C1 segment of cervical spinal cord (tissue), 14 donors: ENCODE data around the gene SLC9A3.
A peak's percentile ranks its signal among the peaks of the same experiment; 100 is the strongest.

Source experiments
- DNase-seq, 14 donors: peaks; one replicate each; lab custom pipeline; 2025; lab: John Stamatoyannopoulos, UW

SLC9A3 gene

DNA sequence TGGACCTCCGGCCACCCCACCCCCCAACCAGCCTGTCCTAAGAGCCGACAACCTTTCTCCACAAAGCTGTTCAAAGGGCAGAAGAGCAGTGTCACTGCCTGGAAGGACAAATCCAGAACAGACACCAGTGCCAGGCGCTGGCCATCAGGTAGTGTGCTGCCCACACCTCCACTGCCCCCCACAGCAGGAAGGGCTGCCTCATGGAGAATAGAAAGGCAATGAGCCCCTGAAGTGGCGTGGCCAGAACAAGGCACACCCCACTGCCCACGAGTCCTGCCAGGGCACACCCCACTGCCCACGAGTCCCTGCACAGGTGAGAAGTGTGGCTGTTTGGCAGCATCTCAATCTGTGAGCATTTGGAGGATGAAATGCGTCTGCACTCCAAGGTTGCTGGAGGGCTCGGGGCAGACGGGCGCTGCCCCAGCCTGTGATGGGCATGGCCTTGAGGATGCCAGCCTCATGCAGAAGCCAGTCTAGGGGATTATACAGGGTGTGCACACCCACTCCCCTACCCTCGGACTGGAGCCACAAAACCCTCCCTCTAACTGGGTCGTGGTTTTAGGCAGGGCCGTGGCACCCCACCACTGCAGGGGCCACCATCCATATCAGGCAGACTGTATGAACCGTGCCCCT lies 2.3 kb upstream of the SLC9A3 start:
- no peak for DNase-seq

GRCh38 chr5:525916-526315 lies 1.7 kb upstream of the SLC9A3 start:
- DNase-seq: no peak

DNA sequence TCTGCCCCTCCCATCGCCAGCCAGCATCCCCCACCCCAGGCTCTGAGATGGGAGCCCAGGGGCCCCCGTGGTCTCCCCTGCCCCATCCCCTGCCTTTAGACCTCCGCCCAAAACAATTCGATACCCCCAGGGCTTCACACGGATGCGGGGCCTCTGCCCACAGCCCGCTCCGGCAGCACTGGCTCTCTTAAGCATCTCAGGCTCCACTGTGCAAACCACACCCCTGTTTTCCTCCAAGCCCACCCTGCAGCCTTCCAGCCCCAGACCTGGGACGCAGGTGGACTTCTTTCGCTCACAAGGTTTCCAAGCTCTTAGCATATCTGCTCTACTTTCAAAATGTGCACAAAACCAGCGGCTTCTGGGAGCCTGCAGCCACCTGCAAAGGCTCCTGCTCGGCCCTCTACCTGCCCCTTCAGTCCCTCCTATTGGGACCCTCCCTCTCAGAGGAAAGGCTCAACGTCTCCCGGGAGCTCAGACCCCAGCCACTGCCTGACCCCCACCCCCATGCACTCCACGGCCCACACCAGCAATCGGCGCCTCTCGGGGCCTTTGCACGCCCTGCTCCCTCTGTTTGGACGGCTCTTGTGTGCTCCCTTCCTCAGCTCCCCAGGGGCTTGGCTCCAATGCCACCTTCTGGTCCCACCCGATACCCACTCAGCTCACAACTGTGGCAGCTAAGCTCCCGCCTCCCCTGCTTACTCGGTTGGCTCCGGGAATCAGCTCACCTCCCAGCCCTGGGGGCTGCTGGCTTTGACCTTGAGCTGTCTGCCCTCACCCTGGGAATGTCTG lies 918 bp upstream of the SLC9A3 start:
- DNase-seq: no peak

DNA sequence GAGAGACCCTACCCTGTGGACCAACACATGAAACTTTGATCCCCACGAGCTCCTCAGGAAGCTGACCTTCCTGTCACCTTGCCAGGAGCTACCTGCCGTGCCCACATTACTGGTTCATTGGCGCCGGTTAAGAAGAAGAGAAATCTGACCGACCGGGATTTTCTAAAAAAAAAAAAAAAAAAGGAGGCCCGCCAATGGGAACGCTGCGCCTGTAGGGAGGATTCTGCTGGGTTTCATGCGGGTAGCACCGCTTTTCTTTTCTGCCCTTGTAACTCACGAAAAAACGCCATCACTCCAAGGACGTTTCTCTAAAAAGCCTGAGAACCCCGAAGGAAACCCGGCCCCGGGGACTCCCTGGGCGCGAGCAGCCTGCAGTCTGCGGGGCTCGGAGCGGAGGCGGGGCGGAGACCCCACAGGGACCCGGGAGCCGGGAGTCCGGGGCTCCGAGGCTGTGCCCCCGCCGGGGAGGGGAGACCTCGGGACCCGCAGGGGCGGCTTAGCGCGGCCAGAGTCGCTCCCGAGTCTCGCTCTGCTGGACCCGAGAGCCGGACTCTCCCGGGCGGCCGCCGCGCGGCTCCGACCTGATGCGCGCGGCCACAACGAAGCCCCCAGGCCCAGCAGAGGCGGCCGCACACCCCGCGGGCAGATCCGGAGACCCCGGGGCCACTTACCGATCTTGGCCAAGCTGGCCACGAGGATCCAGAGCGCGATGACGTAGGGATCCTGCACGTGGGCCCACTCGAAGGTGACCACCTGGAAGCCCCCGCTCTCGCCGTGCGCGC lies 617 bp downstream of the SLC9A3 start:
- no peak for DNase-seq

DNA sequence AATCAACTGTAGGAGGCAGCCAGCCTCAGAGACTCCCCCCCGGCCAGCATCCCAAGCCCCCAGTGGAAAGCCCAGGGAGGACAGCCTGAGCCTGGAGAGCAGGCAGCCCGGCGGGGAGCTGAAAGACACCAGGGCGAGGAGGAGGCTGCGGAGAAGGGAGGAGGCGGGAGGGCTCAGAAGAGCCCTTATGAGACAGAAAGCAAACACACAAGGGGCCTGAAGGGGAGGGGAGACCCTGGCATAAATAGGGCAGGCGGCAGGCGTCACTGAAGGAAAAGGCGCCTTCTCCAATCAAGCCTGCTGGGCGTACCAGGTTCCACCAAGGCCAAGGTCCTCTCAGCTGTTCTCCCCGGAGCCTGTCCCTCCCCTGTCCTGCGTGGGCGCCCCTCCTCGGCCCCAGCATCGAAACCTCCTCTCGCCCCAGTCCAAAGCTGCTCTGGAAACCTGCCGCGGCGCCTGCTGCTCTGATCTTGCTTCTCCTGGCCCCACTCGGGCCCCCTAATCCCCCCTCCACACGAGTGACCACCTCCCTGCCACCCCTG lies 1.3 kb downstream of the SLC9A3 start:
- no peak for DNase-seq

- DNase-seq: no peak
Observed at GRCh38 chr5:522116-522515, 2.1 kb downstream of the SLC9A3 start.

DNA sequence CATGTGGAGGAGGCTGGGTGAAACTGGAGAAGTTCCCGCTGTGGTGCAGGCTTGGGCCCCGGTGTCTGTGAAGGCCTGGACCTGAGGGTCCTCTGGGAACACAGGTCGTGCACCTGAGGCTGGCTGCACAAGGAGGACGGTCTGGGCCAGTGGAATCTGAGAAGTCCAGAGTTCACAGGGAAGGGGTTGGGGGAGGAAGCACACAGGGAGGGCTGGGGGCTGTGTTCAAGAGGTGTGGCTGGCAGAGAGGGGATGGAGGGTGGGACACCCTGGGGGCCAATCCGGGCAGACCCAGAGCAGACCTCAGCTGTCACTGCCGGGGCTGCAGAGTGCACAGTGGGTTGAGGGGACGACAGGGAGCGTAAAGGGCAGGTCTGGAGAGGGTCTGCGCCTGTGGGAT lies 2.6 kb downstream of the SLC9A3 start:
- DNase-seq: no peak

DNA sequence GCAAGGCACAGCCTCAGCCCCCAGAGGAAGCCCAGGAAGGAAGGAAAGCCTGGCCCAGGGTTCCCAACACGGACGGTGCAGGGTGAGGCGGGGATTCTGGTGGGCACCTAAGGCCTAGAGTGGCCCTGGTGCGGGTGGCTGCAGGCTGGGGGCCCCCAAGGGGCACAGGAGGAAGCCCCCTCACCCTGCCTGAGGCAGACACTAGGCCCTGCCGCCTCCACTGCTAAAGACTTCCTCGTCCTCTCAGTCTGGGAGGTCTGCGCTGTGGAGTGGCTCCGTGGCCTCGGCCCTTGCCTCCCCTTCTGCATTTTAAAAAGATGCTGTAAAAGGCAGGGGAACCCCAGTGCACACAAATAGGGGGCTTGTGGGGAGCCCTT lies 3.4 kb downstream of the SLC9A3 start:
- no peak for DNase-seq

- no peak for DNase-seq
Observed at GRCh38 chr5:520196-520849, 3.9 kb downstream of the SLC9A3 start.

- DNase-seq: no peak
Observed at GRCh38 chr5:518721-519120, 5.5 kb downstream of the SLC9A3 start.

- no peak for DNase-seq
Observed at GRCh38 chr5:517535-518100, 6.6 kb downstream of the SLC9A3 start.

DNA sequence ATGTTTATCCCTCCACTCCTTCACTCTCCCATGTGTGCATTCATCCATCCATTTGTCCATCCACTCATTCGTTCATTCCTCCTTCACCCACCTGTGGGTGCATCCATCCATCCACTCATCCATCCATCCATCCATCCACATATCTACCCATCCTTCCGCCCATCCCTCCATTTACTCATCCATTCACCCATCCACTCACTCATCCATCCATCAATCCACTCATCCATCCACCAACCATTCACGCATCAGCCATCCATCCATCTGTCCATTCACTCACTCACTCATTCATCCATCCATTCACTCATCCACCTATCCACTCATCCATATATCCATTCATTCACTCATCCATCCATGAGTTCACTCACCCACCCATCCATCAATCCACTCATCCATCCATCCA lies 7.3 kb downstream of the SLC9A3 start:
- DNase-seq: no peak

DNA sequence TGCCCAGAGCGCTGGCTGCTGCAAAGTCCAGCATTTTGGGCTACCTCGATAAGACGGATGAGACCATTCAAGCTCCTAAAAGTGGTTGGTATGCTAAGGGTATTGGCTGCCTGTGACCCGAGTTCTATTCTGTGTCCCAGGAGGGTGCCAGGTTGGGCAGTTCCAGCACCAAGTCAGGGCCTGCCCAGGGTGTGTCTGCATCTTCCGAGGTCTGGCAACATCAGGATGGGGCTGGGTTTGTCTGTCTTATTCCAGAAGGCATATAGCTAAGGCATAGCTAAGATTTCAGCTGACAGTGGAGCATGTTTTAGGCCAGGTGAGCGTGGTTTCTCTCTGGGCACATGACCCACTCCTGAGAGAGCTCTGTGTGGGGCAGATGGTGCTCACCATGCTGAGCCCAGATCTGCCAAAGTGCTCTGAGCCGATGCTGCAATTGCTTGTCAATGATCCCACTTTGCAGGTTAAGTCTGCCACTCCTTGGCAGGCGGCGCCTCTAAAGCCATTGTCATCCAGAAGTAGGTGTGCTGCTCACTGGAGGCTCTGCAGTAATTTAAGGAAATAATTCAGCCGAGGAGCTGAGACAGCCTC lies 7.8 kb downstream of the SLC9A3 start:
- DNase-seq: peak in 1 of 14 donors; percentile 79

- peak in 1 of 14 donors; percentile 56 for DNase-seq
Observed at GRCh38 chr5:515273-515836, 8.9 kb downstream of the SLC9A3 start.

- DNase-seq: no peak
Observed at GRCh38 chr5:514673-515072, 9.6 kb downstream of the SLC9A3 start.

- DNase-seq: no peak
Observed at GRCh38 chr5:514101-514485, 10.2 kb downstream of the SLC9A3 start.

- no peak for DNase-seq
Observed at GRCh38 chr5:513216-514100, 10.8 kb downstream of the SLC9A3 start.

DNA sequence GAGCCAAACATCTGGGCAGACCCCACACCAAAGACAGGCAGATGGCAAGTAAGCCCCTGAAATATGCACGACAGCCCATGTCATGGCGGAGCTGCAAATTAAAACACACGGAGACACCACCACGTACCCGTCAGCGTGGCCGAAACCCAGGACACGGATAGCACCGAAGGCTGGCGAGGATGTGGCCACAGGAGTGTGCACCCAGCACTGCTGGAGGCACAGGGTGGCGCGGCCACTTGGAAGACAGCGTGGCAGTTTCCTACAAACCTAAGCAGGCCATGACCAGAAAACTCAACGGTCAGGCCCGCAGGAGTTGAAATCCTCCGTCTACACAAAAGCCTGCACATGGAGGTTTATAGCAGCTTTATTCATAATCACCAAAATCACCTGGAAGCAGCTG lies 12.8 kb downstream of the SLC9A3 start:
- DNase-seq: no peak

DNA sequence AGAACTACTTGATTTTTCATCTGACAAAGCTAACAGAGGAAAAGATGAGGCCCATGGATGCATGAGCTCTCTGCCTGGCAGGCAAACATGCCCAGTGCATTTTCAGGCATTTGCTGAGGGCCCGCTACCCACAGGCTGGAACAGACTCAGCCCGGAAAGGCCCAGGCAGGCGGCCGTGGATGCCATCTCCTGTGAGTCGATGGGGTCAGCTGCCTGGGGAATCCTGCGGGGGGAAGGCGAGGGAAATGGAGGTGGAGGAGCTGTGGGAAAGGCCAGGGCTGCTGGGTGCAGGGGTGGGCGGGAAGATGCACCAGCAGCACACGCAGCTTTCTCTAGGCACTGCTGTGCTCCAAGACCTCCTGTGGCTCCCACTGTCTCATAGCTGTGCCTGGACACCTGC lies 13.7 kb downstream of the SLC9A3 start:
- no peak for DNase-seq
